ENCODE data around the gene MLH3. TPM values are rescaled to one million over a fixed set of nuclear protein-coding genes. Genes with fewer than 3 reads are reported as not detected.

The MLH3 gene
- total RNA-seq, 1 donor from 2014 or later, result 12.9 TPM

- peaks cover 16% of the 10 kb centered on the region for H3K4me1 Mint-ChIP-seq (ENCODE audit: low read depth, unreplicated experiment)
- H3K4me3 ChIP-seq (ENCODE audit: insufficient read depth, low read depth, low read length), result no peak overlapping the region
- peaks cover 21% of the 10 kb centered on the region for H3K36me3 ChIP-seq (ENCODE audit: insufficient read depth, low read length)
- peaks cover 15% of the 10 kb centered on the region for H3K4me1 ChIP-seq (ENCODE audit: insufficient read depth, low read length)
- no peaks in the 10 kb centered on the region for H4K20me1 ChIP-seq (ENCODE audit: insufficient read depth, low read length)
- H3K27ac Mint-ChIP-seq (ENCODE audit: unreplicated experiment), result no peak overlapping the region
- TF ChIP-seq CTCF (IDR thresholded peaks at IDR 0.05; ENCODE audit: insufficient read depth, low read depth, low read length), result no peak
- no peak for TF ChIP-seq EZH2 (IDR thresholded peaks at IDR 0.05; ENCODE audit: insufficient read depth, low read length)
- FAIRE-seq, result no peak
- no peaks in the 10 kb centered on the region for H3K9me3 ChIP-seq (ENCODE audit: insufficient read depth, low read depth, low read length)
- H2AFZ ChIP-seq (ENCODE audit: low read depth, low read length), result no peak overlapping the region
- no peaks in the 10 kb centered on the region for H3K27me3 ChIP-seq (ENCODE audit: insufficient read depth, low read length)
- peaks cover 7% of the 10 kb centered on the region for H3K36me3 Mint-ChIP-seq (ENCODE audit: low read depth, unreplicated experiment)
- H3K79me2 ChIP-seq (ENCODE audit: insufficient read depth, low read length), result no peaks in the 10 kb centered on the region
- H3K27ac ChIP-seq (ENCODE audit: low read depth, low read length), result no peak overlapping the region
- no peak overlapping the region for H3K4me2 ChIP-seq (ENCODE audit: low read length)
- no peaks in the 10 kb centered on the region for H3K9me3 Mint-ChIP-seq (ENCODE audit: unreplicated experiment)
- H3K9ac ChIP-seq (ENCODE audit: low read length), result no peak overlapping the region
- H3K27me3 Mint-ChIP-seq (ENCODE audit: low read depth, unreplicated experiment), result no peaks in the 10 kb centered on the region
- no peak for DNase-seq (ENCODE audit: low read depth)
- no peak overlapping the region for H3K4me3 Mint-ChIP-seq (ENCODE audit: unreplicated experiment)
These were observed 35.8 kb downstream of the MLH3 start for GRCh38 chr14:75015496-75015895.

- TF ChIP-seq CTCF (IDR thresholded peaks at IDR 0.05; ENCODE audit: insufficient read depth, low read depth, low read length), result no peak
- TF ChIP-seq EZH2 (IDR thresholded peaks at IDR 0.05; ENCODE audit: insufficient read depth, low read length), result no peak
- no peaks in the 10 kb centered on the region for H3K9me3 ChIP-seq (ENCODE audit: insufficient read depth, low read depth, low read length)
- Mint-ChIP-seq H3K4me3 (ENCODE audit: unreplicated experiment) (no peak overlapping the region), H3K4me1 (ENCODE audit: low read depth, unreplicated experiment) (peaks cover 16% of the 10 kb centered on the region), H3K27ac (ENCODE audit: unreplicated experiment) (no peak overlapping the region), H3K9me3 (ENCODE audit: unreplicated experiment) (no peaks in the 10 kb centered on the region), H3K27me3 (ENCODE audit: low read depth, unreplicated experiment) (no peaks in the 10 kb centered on the region), H3K36me3 (ENCODE audit: low read depth, unreplicated experiment) (peaks cover 11% of the 10 kb centered on the region)
- H4K20me1 ChIP-seq (ENCODE audit: insufficient read depth, low read length), result no peaks in the 10 kb centered on the region
- H3K4me2 ChIP-seq (ENCODE audit: low read length), result no peak overlapping the region
- H3K9ac ChIP-seq (ENCODE audit: low read length), result no peak overlapping the region
- no peak overlapping the region for H3K27ac ChIP-seq (ENCODE audit: low read depth, low read length)
- no peaks in the 10 kb centered on the region for H3K79me2 ChIP-seq (ENCODE audit: insufficient read depth, low read length)
- H2AFZ ChIP-seq (ENCODE audit: low read depth, low read length), result no peak overlapping the region
- H3K4me3 ChIP-seq (ENCODE audit: insufficient read depth, low read depth, low read length), result no peak overlapping the region
- no peak for DNase-seq (ENCODE audit: low read depth)
- H3K4me1 ChIP-seq (ENCODE audit: insufficient read depth, low read length), result peaks cover 15% of the 10 kb centered on the region
- peaks cover 35% of the 10 kb centered on the region for H3K36me3 ChIP-seq (ENCODE audit: insufficient read depth, low read length)
- FAIRE-seq, result no peak
- H3K27me3 ChIP-seq (ENCODE audit: insufficient read depth, low read length), result no peaks in the 10 kb centered on the region
These were observed 38.0 kb downstream of the MLH3 start for GRCh38 chr14:75013290-75013689.

GRCh38 chr14:75011356-75011994 is 39.8 kb downstream of the MLH3 start:
- peaks cover 3% of the 10 kb centered on the region for H3K79me2 ChIP-seq (ENCODE audit: insufficient read depth, low read length)
- H3K36me3 Mint-ChIP-seq (ENCODE audit: low read depth, unreplicated experiment), result peaks cover 15% of the 10 kb centered on the region
- TF ChIP-seq CTCF (IDR thresholded peaks at IDR 0.05; ENCODE audit: insufficient read depth, low read depth, low read length) (no peak), EZH2 (IDR thresholded peaks at IDR 0.05; ENCODE audit: insufficient read depth, low read length) (no peak)
- peaks cover 47% of the 10 kb centered on the region for H3K36me3 ChIP-seq (ENCODE audit: insufficient read depth, low read length)
- H3K4me3 Mint-ChIP-seq (ENCODE audit: unreplicated experiment), result peak overlapping the region; percentile 46
- peak overlapping the region; percentile 81 for H3K27ac ChIP-seq (ENCODE audit: low read depth, low read length)
- peak overlapping the region; percentile 82 for H3K4me2 ChIP-seq (ENCODE audit: low read length)
- no peaks in the 10 kb centered on the region for H3K9me3 Mint-ChIP-seq (ENCODE audit: unreplicated experiment)
- no peaks in the 10 kb centered on the region for H4K20me1 ChIP-seq (ENCODE audit: insufficient read depth, low read length)
- DNase-seq (ENCODE audit: low read depth) (peak; percentile 73), FAIRE-seq (peak; percentile 87)
- H3K4me1 Mint-ChIP-seq (ENCODE audit: low read depth, unreplicated experiment), result peaks cover 16% of the 10 kb centered on the region
- H3K27me3 Mint-ChIP-seq (ENCODE audit: low read depth, unreplicated experiment), result no peaks in the 10 kb centered on the region
- H3K27me3 ChIP-seq (ENCODE audit: insufficient read depth, low read length), result no peaks in the 10 kb centered on the region
- H3K9me3 ChIP-seq (ENCODE audit: insufficient read depth, low read depth, low read length), result no peaks in the 10 kb centered on the region
- peak overlapping the region; percentile 63 for H2AFZ ChIP-seq (ENCODE audit: low read depth, low read length)
- peaks cover 15% of the 10 kb centered on the region for H3K4me1 ChIP-seq (ENCODE audit: insufficient read depth, low read length)
- peak overlapping the region; percentile 17 for H3K4me3 ChIP-seq (ENCODE audit: insufficient read depth, low read depth, low read length)
- H3K9ac ChIP-seq (ENCODE audit: low read length), result peak overlapping the region; percentile 41
- H3K27ac Mint-ChIP-seq (ENCODE audit: unreplicated experiment), result peak overlapping the region; percentile 86

Measured in astrocyte (in vitro differentiated cells and primary cell).